ENCODE data around the gene PARP16.

The PARP16 gene

GRCh38 chr15:65311760-65312159 is 25.1 kb upstream of the PARP16 start:
- no peak for DNase-seq

DNA sequence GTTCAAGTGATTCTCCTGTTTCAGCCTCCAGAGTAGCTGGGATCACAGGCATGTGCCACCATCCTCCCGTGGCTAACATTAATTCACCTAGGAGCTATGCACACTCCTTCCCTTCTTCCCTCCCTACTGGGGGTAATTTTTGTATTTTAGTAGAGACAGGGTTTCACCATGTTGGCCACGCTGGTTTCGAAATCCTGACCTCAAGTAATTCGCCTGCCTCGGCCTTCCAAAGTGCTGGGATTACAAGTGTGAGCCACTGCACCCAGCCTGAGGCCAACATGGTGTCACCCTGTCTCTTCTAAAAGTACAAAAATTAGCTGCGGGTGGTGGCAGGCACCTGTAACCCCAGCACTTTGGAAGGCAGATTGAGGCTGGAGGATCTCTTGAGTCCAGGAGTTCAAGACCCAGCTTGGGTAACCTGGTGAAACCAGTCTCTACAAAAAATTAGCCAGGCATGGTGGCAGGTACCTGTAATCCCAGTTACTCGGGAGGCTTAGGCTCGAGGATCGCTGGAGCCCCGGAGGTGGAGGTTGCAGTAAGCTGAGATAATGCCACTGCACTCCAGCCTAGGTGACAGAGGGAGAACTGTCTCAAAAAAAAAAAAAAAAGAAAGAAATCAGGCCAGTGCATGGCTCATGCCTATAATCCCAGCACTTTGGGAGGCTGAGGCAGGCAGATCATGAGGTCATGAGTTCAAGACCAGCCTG is 23.9 kb upstream of the PARP16 start:
- DNase-seq = no peak

DNA sequence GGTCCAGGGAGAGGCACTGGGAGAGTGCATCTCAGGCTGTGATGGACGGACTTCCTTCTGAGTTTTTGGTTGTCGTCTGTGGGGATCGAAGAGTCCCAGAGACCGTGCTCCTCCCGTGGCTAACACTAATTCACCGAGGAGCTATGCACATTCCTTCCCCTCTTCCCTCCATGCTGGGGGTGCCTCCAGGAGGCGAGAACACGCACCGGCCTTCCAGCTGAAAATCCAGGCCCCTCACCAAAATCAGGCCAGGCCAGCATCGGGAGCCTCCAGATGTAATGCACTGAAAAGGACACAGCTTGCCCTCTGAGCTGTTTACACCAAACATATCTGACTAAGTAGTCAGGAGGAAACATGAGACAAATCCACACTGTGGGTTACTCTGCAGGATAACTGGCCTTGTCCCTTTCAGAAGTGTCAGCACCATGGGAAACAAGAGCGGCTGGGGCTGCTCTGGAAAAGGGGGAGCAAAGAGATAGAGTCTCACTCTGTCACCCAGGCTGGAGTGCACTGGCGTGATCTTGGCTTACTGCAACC is 23.3 kb upstream of the PARP16 start:
- no peak for DNase-seq

GRCh38 chr15:65307978-65308377 is 21.3 kb upstream of the PARP16 start:
- no peak for DNase-seq

DNA sequence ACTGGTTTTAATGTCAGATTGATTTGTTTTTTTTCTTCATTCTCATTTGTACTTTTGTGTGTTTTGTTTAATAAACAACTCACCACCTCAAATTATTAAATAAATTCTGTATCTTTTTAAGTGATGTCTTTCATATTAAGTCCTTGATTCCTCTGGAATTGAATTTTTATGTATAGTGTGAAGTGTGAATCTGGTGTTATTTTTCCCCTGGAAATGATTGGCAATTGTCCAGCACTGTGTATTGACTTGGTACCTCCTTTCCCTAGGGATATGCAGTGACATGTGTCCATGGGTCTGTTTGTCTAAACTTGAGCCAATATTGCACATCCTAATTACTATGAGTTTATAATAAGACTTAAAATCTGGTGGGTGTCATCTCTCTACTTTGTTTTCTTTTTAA is 19.9 kb upstream of the PARP16 start:
- no peak for DNase-seq

GRCh38 chr15:65305776-65306175 is 19.1 kb upstream of the PARP16 start:
- DNase-seq = no peak

GRCh38 chr15:65305150-65305758 is 18.6 kb upstream of the PARP16 start:
- no peak for DNase-seq

DNA sequence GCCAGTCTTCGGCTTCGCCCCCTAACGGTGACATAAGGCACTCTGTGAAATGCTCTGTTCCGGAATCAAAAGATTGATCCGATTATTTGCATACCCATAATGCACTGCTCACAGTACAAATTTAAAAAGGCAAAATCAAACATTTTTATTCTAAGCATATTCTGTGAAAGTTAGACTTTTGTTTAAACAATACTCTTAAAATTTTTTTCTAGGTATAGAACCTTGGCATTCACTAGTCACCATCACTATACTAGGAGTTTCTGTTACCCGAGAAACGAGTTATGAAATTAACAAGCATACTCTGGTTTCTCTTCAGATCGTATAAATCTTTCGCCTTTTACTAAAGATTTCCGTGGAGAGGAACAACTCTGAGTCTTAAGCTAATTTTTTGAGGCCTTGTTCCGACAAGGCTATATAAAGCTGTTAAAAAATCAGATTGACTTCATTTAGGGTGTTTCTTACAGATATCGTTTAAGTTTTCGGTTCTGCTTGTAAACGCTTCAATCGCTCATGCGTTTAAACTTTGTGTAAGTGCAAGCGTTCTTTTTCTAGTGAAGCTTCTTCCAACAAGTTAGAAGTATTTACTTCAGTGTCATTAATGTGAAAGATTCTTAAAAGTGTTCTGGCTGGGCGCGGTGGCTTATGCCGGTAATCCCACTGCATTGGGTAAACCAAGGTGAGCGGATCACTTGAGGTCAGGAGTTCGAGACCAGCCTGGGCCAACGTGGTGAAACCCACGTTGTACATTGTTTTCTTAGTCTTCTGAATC is 17.9 kb upstream of the PARP16 start, which contains the start of gene RNU5B-1:
RNU5B-1 (plus strand) TSS at position 297 of the 769 bp plus-strand sequence.
- DNase-seq = peak; percentile 90

DNA sequence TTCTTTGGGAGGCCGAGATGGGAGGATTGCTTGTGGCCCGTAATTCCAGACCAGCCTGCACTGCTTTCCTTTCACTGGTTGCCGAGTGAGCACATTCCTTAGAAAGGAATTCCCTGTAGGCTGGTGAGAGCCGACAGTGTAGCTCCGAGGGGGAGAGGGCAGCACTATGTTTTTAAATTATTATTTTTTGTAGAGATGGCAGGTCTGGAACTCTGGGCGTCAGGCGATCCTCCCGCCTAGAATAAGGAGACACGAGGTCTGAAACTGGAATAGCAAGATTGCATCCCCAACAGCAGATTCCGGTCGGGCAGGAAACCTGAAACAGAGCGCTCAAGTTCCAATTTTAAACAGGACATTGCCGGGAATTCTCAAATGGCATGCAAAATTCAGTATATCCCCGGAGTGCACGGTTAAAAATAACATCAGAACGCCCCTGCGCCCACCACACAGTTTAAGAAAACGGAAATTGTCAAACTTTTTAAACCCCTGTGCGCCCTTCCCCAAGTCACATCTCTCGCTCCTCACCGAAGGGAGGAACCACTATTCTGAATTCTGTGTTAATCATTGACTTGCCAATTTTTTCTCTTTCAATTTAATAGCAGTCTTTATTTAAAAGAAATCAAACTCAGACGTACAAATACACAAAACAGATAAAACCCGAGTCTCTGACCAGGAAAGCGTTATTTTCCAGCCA is 17.2 kb upstream of the PARP16 start:
- DNase-seq = no peak

DNA sequence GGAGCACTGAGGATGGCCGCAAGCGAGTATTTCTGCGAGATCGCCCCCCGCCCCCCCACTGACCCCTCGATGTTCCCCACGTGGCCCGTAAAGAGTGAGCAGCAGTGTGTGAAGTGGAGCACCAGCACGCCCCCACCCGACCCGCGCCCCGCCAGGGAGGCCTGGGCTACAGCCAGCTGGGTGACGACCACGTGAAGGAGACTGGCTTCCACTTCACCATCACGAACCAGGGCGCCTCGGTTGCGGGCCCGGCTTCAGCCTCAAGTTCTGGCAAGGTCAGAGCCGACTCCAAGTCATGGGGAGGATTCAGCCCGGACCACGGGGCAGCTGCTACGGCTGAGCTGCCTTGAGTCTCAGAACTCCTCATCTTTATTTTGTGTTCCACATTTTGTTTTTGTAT is 15.4 kb upstream of the PARP16 start:
- no peak for DNase-seq

DNA sequence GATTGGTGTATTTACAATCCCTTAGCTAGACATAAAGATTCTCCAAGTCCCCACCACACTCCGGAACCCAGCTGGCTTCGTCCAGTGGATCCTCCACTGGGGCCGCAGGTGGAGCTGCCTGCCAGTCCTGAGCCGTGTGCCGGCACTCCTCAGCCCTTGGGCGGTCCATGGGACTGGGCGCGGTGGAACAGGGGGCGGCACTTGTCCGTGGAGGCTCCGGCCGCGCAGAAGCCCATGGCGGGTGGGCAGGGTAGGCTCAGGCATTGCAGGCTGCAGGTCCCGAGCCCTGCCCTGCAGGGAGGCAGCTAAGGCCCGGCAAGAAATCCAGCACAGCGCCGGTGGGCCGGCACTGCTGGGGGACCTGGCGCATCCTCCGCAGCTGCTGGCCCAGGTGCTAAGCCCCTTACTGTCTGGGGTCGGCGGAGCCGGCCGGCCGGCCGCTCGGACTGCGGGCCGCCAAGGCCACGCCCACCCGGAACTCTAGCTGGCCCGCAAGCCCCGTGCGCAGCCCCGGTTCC is 14.3 kb upstream of the PARP16 start:
- no peak for DNase-seq

DNA sequence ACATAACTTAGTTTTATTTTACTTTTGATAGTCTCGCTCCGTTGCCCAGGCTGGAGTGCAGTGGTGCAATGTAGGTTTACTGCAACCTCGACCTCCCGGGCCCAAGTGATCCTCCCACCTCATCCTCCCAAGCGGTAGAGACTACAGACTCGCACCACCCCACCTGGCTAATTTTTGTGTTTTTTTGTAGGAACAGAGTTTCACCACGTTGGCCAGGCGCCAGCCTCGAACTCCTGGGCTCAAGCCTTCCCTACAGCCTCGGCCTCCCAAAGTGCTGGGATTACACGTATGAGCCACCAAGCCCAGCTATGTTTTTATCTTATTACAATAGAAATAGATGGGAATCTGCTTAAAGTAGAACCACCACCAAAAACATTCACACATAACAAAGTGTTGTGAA is 12.0 kb upstream of the PARP16 start:
- DNase-seq = no peak

GRCh38 chr15:65292938-65293518 is 6.3 kb upstream of the PARP16 start:
- no peak for DNase-seq

DNA sequence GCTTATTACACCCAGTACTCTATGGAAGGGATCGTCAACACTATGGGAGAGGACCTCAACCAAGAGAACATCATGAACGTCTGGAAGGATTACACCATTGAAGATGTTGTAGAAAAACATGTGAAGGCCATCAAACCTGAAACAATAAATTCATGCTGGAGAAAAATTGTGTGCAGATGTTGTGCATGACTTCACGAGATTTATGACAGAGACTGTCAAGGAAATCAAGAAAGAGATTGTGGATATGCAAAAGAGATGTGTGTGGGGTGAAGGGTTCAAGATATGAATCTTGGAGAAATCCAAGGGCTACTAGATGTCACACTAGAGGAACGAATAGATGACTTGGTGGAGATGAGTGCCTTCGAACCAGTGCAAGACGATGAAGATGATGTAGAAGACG is 3.5 kb upstream of the PARP16 start:
- no peak for DNase-seq

GRCh38 chr15:65289261-65289854 is 2.7 kb upstream of the PARP16 start:
- DNase-seq = no peak

GRCh38 chr15:65287520-65287855 is 805 bp upstream of the PARP16 start:
- no peak for DNase-seq

DNA sequence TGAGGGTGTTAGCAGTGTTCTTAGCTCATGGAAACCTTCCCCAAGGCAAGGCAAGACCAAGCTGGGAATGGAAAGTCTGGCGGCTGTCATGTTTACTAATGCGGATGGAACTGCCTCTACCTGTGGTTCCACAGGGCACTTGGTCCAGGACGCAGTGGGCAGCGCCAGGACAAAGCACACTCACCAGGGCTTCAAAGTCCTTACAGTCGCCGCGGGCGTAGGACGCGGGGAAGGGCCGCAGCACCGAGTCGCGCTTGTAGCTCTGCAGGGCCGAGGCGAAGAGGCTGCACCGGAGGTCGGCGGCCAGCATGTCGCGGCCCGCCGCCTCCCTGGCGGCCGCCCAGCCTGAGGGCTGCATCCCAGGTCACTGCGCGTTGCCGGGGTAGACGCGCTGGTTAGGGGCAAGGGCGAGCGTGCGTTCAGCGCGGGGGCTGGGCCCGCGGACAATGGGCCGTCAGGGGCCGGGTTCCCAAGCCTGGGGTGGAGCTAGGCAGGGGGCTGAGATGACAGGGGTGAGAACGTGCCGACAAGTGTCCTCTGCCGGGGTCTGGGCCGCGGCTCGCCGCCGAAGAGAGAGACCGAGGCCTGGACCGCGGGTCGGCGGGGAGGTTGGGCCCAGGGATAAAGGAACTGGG is 497 bp downstream of the PARP16 start:
- peak; percentile 44 for DNase-seq

DNA sequence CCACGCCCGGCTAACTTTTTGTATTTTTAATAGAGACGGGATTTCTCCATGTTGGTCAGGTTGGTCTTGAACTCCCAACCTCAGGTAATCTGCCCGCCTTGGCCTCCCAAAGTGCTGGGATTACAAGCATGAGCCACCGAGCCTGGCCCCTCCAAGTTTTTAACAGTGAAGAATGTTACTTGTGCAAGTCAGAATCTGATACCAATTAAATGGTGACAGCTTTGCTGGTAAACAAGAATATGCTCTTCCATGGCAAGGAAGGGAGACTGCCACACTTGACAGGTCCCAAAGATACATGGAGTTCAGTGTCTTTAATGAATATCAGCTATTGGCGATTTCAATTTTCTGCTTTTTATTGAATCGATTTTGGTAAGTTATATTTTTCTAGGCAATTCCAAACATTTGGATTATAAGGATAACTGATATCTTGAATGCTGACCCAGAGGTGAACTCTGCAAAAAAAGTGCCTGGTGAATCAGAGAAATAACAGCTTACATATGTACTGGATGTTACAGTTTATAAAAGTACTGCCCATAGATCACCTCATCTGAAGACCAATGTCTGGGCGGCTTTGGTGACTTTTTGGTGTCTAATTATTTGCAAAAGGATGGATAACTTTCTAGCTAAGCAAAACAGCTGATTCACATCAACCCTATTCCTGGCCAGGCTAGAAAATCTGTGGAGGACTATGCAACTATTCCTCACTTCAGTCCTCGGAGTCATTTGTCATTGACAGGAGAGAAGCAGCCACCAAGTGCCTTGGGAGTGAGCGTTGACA is 1.2 kb downstream of the PARP16 start:
- DNase-seq = no peak

GRCh38 chr15:65278480-65278879 is 8.2 kb downstream of the PARP16 start:
- no peak for DNase-seq

DNA sequence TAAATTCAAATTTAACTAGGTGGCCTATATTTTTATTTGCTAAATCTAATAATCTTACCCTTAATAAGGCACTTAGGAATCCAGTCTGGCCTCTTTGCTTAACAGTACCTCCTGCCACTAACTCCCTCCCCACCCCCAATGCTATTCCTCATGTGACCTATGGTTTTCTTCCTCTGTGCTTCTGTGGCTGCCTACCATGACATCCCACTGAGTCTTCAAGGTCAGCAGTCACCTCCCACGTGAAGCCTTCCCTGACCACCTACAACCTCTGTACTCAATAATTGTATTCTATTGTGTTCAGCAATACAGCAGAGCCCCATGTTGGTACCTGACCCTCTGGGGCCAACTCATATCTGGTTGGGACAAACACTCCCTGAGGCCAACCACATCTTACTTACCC is 9.7 kb downstream of the PARP16 start:
- DNase-seq = no peak

- no peak for DNase-seq
Measured at GRCh38 chr15:65275728-65276126, 11.0 kb downstream of the PARP16 start.
